Upper lobe of left lung (tissue), 6 donors: ENCODE measurements around the gene SNTG2. TPM values are rescaled to one million over a fixed set of nuclear protein-coding genes. Genes with fewer than 3 reads are reported as not detected.
A peak's percentile ranks its signal among the peaks of the same experiment; 100 is the strongest.

Experiments used
- ATAC-seq, 2 donors: fragments of 200-7000 bp; cut with Tn5 transposase; one replicate each; pipeline ENCODE4 v1.9.1; 2022; ENCODE audit warnings: mild to moderate bottlenecking in 2 of 2, moderate library complexity in 2 of 2; ENCODE audit not compliant: low FRiP score in 2 of 2
- DNase-seq, 2 donors: peaks; one replicate each; pipeline ENCODE4 v3.0.0-alpha.2; 2019 to 2020
- H3K27ac ChIP-seq, 4 donors: fragments of 200-600 bp; sonication (generic); one replicate each; pipeline ENCODE4 v1.5.1; 2016 to 2019
- H3K27me3 ChIP-seq, 4 donors: fragments of 200-600 bp; sonication (generic); one replicate each; pipeline ENCODE4 v1.5.1; 2017 to 2019
- H3K36me3 ChIP-seq, 4 donors: fragments of 200-600 bp; sonication (generic); one replicate each; pipeline ENCODE4 v1.5.1; 2016 to 2019
- H3K4me1 ChIP-seq, 4 donors: fragments of 200-600 bp; sonication (generic); one replicate each; pipeline ENCODE4 v1.5.1; 2018 to 2019
- H3K4me3 ChIP-seq, 4 donors: fragments of 200-600 bp; sonication (generic); one replicate each; pipeline ENCODE4 v1.5.1; 2017 to 2019; ENCODE audit warnings: mild to moderate bottlenecking in 2 of 4, moderate library complexity in 1 of 4
- H3K9me3 ChIP-seq, 4 donors: fragments of 200-600 bp; sonication (generic); one replicate each; pipeline ENCODE4 v1.5.1; 2018 to 2019
- EP300 ChIP-seq, 4 donors: sonication (generic); formaldehyde crosslinking; IDR thresholded peaks; one replicate each; pipeline ENCODE4 v1.5.1; 2017; ENCODE audit warnings: antibody characterized with exemption in 4 of 4, control low read depth in 2 of 4
- POLR2A ChIP-seq, 4 donors: fragments of 450-650 bp; IDR thresholded peaks; one replicate each; pipeline ENCODE4 v1.5.1; 2016 to 2017; ENCODE audit warnings: antibody characterized with exemption in 4 of 4, mild to moderate bottlenecking in 2 of 4
- POLR2AphosphoS5 ChIP-seq, 2 donors: sonication (generic); formaldehyde crosslinking; IDR thresholded peaks; one replicate each; pipeline ENCODE4 v1.5.1; 2017; ENCODE audit warnings: antibody characterized with exemption in 2 of 2
- WGBS, 2 donors: methylation state at CpG; one replicate each; pipeline ENCODE4 v1.1.5; 2017 to 2018; 5-methylcytosine and 5-hydroxymethylcytosine counted together
- total RNA-seq, 6 donors: library from RNA; depleted of rRNA in 4 of 6; stranded (reverse); fragments of >200 nt in 4 of 6; gene quantifications; one replicate each; pipeline versions ENCODE4 v1.1.0 to v1.2.1, GENCODE V29; 2016 to 2021
- TF ChIP-seq, protein P1 (sequence below), 6 experiments: fragments of 450-650 bp in 4 of 6; fragments of 200-600 bp in 2 of 6; sonication (generic) in 2 of 6; IDR thresholded peaks; one replicate each; pipeline ENCODE4 v1.5.1; 2016 to 2019; ENCODE audit warnings: antibody characterized with exemption in 6 of 6
- donor health status: DM: no; HTN: no; CAD: no; lungs with moderate emphysema.
- donor health status: DM: no; HTN: yes; CAD: no; lungs with severe emphysema.

The SNTG2 gene
- total RNA-seq, 6 donors from 2014 or later: 1.1 to 13.6 (median 3.0) TPM

DNA sequence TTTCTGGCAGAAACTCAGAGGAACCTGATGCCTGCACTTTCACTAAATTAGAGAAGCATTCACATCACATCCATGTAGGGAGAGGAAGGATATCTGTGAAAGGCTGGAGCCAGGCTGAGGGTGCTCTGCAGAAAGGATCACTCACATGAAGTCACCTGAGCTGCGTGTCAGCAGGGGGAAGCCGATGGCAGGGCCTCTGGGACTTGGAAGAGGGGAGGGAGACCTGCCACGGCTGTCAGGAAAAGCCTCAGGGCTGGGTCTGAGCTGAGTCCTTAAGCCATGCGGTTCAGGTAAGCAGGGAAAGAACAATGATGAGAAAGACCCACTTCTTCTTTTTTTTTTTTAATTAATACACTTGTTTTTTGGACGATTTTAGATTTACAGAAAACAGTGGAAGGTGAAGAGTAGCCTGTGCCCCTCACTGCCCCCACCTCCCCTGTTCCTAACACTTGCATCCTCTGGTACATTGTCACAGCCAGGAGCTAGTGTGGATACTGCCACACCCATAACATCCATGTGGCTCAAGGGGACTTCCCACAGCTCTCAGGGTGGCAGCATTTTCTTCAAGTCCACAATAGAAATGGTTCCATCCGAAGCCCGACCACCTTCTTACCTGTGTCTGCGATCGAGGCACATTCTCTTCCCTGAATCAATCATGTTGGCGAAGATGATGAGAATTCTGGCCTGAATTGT lies 306.1 kb downstream of the SNTG2 start:
- H3K27ac ChIP-seq: no peak overlapping the region
- ATAC-seq: no peak
- no peak overlapping the region for H3K4me3 ChIP-seq
- no peaks in the 10 kb centered on the region for H3K9me3 ChIP-seq
- DNase-seq: no peak
- no peaks in the 10 kb centered on the region for H3K36me3 ChIP-seq
- no peaks in the 10 kb centered on the region for H3K4me1 ChIP-seq
- no peak for TF ChIP-seq POLR2A (IDR thresholded peaks at IDR 0.05)
- TF ChIP-seq, protein P1, sequence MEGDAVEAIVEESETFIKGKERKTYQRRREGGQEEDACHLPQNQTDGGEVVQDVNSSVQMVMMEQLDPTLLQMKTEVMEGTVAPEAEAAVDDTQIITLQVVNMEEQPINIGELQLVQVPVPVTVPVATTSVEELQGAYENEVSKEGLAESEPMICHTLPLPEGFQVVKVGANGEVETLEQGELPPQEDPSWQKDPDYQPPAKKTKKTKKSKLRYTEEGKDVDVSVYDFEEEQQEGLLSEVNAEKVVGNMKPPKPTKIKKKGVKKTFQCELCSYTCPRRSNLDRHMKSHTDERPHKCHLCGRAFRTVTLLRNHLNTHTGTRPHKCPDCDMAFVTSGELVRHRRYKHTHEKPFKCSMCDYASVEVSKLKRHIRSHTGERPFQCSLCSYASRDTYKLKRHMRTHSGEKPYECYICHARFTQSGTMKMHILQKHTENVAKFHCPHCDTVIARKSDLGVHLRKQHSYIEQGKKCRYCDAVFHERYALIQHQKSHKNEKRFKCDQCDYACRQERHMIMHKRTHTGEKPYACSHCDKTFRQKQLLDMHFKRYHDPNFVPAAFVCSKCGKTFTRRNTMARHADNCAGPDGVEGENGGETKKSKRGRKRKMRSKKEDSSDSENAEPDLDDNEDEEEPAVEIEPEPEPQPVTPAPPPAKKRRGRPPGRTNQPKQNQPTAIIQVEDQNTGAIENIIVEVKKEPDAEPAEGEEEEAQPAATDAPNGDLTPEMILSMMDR (IDR thresholded peaks at IDR 0.05): no peak
- no peak for TF ChIP-seq POLR2AphosphoS5 (IDR thresholded peaks at IDR 0.05)
- no peak for TF ChIP-seq EP300 (IDR thresholded peaks at IDR 0.05)
- 74 to 78% methylated on average over 10 of the region's 10 CpGs for WGBS, 2 donors
- H3K27me3 ChIP-seq: no peaks in the 10 kb centered on the region

DNA sequence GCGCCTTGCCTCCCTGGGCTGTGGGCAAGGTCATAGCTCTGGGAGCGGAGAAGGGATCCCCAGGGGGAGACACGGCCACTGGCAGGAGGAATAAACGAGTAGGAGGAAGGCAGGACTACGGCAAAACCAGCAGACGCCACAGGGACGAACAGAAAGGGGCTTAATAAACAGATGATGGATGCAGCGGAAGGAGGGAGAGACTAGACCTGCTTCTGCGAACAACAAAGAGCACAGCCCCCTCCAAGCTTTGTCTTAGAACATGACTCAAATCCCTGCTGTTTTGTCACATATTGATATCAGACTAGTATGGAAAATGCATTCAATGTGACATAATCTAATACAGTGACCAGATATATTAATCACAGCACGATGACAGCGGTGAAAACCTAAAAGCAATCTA lies 306.7 kb downstream of the SNTG2 start:
- no peak for TF ChIP-seq EP300 (IDR thresholded peaks at IDR 0.05)
- no peak for TF ChIP-seq POLR2A (IDR thresholded peaks at IDR 0.05)
- Histone ChIP-seq H3K27me3 (no peaks in the 10 kb centered on the region), H3K9me3 (no peaks in the 10 kb centered on the region), H3K4me3 (no peak overlapping the region), H3K4me1 (no peaks in the 10 kb centered on the region), H3K27ac (no peak overlapping the region), H3K36me3 (no peaks in the 10 kb centered on the region)
- ATAC-seq: no peak
- no peak for DNase-seq
- whole genome bisulfite sequencing, 2 donors: 84 to 86% methylated on average over 11 of the region's 11 CpGs

GRCh38 chr2:1259746-1260145 lies 309.1 kb downstream of the SNTG2 start:
- 84 to 95% methylated on average over 6 to 9 of the region's 9 CpGs for WGBS, 2 donors
- no peaks in the 10 kb centered on the region for H3K9me3 ChIP-seq
- TF ChIP-seq POLR2AphosphoS5 (IDR thresholded peaks at IDR 0.05): no peak
- TF ChIP-seq EP300 (IDR thresholded peaks at IDR 0.05): no peak
- TF ChIP-seq, protein P1 (IDR thresholded peaks at IDR 0.05): no peak
- no peak for TF ChIP-seq POLR2A (IDR thresholded peaks at IDR 0.05)
- H3K27ac ChIP-seq: no peak overlapping the region
- ATAC-seq (no peak), DNase-seq (peak in 1 of 2 donors; percentile 78)
- no peaks in the 10 kb centered on the region for H3K27me3 ChIP-seq
- no peaks in the 10 kb centered on the region for H3K36me3 ChIP-seq
- H3K4me1 ChIP-seq: no peaks in the 10 kb centered on the region
- no peak overlapping the region for H3K4me3 ChIP-seq

DNA sequence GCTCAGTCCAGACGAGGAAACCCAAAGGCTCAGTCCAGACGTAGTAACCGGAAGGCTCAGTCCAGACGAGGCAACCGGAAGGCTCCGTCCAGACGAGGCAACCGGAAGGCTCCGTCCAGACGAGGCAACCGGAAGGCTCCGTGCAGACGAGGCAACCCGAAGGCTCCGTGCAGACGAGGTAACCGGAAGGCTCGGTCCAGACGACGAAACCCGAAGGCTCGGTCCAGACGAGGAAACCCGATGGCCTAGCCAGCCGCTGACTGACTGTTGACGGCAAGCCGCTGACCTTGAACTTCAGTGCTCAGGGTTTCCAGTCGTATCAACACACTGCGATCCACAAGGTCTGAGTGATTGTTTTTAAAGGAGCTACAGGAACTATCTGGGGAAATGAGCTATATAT lies 312.0 kb downstream of the SNTG2 start:
- DNase-seq (peak in 1 of 2 donors; percentile 57), ATAC-seq (no peak)
- H3K4me1 ChIP-seq: no peaks in the 10 kb centered on the region
- H3K4me3 ChIP-seq: no peak overlapping the region
- no peak for TF ChIP-seq EP300 (IDR thresholded peaks at IDR 0.05)
- TF ChIP-seq POLR2A (IDR thresholded peaks at IDR 0.05): no peak
- H3K36me3 ChIP-seq: no peaks in the 10 kb centered on the region
- H3K27ac ChIP-seq: no peak overlapping the region
- no peaks in the 10 kb centered on the region for H3K27me3 ChIP-seq
- no peaks in the 10 kb centered on the region for H3K9me3 ChIP-seq
- WGBS, 2 donors: 87 to 90% methylated on average over 22 to 29 of the region's 29 CpGs

DNA sequence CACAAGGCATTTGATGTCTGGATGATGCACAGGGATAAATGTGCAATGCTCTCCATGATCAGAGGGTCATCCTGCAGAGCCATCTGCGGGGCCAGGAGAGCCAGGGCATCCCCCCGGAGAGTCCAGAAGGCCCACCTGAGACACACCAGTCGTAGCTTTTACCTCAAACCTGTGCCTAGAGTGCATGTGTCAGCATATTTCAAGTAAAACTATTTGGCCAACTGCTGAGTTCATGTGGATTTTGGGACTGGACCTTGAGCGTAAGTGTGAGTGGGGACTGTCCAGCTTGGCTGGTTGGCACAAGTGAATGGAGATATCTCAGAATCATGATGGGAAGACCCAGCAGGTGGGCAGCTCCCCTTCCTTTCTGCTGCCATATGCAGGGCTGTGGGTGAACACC lies 314.8 kb downstream of the SNTG2 start:
- 79 to 81% methylated on average over 4 of the region's 4 CpGs for WGBS, 2 donors
- Histone ChIP-seq H3K9me3 (no peaks in the 10 kb centered on the region), H3K36me3 (no peaks in the 10 kb centered on the region), H3K4me3 (no peak overlapping the region), H3K27ac (no peak overlapping the region), H3K4me1 (no peaks in the 10 kb centered on the region), H3K27me3 (no peaks in the 10 kb centered on the region)
- ATAC-seq: no peak
- no peak for TF ChIP-seq POLR2AphosphoS5 (IDR thresholded peaks at IDR 0.05)
- no peak for DNase-seq

GRCh38 chr2:1266351-1266750 lies 315.7 kb downstream of the SNTG2 start:
- H3K4me3 ChIP-seq: no peak overlapping the region
- DNase-seq: no peak
- WGBS, 2 donors: 85 to 89% methylated on average over 12 of the region's 12 CpGs
- H3K9me3 ChIP-seq: no peaks in the 10 kb centered on the region
- no peaks in the 10 kb centered on the region for H3K36me3 ChIP-seq
- H3K27ac ChIP-seq: no peak overlapping the region
- H3K4me1 ChIP-seq: no peaks in the 10 kb centered on the region
- H3K27me3 ChIP-seq: no peaks in the 10 kb centered on the region
- TF ChIP-seq EP300 (IDR thresholded peaks at IDR 0.05) (no peak), POLR2AphosphoS5 (IDR thresholded peaks at IDR 0.05) (no peak), POLR2A (IDR thresholded peaks at IDR 0.05) (no peak)
- TF ChIP-seq, protein P1 (IDR thresholded peaks at IDR 0.05): no peak
- no peak for ATAC-seq
